ENCODE data around the gene ADGRV1. TPM values are rescaled to one million over a fixed set of nuclear protein-coding genes. Genes with fewer than 3 reads are reported as not detected.

Gene ADGRV1
- total and polyA plus RNA-seq, 9 of the 15 experiments (the other 6 are each of a cell fraction or from before 2014, with no cell fraction given), result 21.7 to 156 (median 58.2) TPM

GRCh38 chr5:90644132-90644531, 85.5 kb downstream of the ADGRV1 start (continued):
- no peak for TF ChIP-seq CHD7 (IDR thresholded peaks at IDR 0.05; ENCODE audit: low read depth, low read length)
- TF ChIP-seq CC2D1A (IDR thresholded peaks at IDR 0.05), result peak; percentile 96; the same call in 1 of the 2 replicates
- TF ChIP-seq MTA1 (IDR thresholded peaks at IDR 0.05; ENCODE audit: borderline replicate concordance), result no peak
- TF ChIP-seq KDM5B (IDR thresholded peaks at IDR 0.05; ENCODE audit: insufficient replicate concordance, low read depth, low read length), result peak; percentile 54
- no peak for TF ChIP-seq UBTF (IDR thresholded peaks at IDR 0.05; ENCODE audit: borderline replicate concordance in 1 of 2, low read depth in 2 of 2, low read length in 2 of 2)
- no peak for TF ChIP-seq HIVEP1 (CRISPR knock-in tag; IDR thresholded peaks at IDR 0.05)
- no peak for TF ChIP-seq PHB (CRISPR knock-in tag; IDR thresholded peaks at IDR 0.05)
- no peak for TF ChIP-seq ZKSCAN1 (IDR thresholded peaks at IDR 0.05; ENCODE audit: low read depth, low read length)
- TF ChIP-seq BMI1 (IDR thresholded peaks at IDR 0.05; ENCODE audit: low read length), result no peak
- TF ChIP-seq NR2C2 (CRISPR knock-in tag; IDR thresholded peaks at IDR 0.05), result no peak
- TF ChIP-seq NR2C2 (tag; IDR thresholded peaks at IDR 0.05), result no peak
- TF ChIP-seq PCBP1 (IDR thresholded peaks at IDR 0.05; ENCODE audit: low read depth, low read length, poor library complexity, severe bottlenecking), result no peak
- TF ChIP-seq ZNF766 (CRISPR knock-in tag; conservative IDR thresholded peaks at IDR 0.05), result 0 out of 2 replicates have a peak, but pooled peaks have one; percentile 8

Data from K562 (cell line).